ENCODE measurements around the gene PTPRD.
"Not testable (repeated sequence)": the region's sequence is repeated elsewhere in the genome, so short reads cannot be mapped to it uniquely, and the experiment has no call there.

PTPRD gene

GRCh38 chr9:9426454-9426853 is 1186.3 kb downstream of the PTPRD start:
- DNase-seq: not testable (repeated sequence)

DNA sequence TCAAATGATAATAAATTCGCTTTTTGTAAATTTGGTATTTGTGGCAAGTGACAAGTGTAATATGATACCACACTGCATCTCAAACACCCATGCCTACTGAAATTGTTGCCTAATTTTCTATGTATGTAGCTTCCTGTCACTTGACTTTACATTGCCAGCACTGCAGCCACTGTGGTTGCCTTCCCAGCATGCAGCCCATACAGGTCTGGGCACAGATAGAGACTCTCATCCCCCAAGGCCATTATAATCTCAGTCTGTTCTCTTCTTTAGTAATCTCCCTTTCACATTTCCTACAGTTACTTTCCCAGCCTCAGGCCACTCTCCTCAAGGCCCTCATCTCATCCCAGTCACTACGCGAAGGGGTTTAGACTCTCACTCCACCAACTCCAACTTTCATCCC is 1200.6 kb downstream of the PTPRD start:
- DNase-seq: no peak

- no peak for DNase-seq
These were observed 1202.1 kb downstream of the PTPRD start for GRCh38 chr9:9410736-9411135.

- no peak for DNase-seq
These were observed 1212.8 kb downstream of the PTPRD start for GRCh38 chr9:9399982-9400381.

DNA sequence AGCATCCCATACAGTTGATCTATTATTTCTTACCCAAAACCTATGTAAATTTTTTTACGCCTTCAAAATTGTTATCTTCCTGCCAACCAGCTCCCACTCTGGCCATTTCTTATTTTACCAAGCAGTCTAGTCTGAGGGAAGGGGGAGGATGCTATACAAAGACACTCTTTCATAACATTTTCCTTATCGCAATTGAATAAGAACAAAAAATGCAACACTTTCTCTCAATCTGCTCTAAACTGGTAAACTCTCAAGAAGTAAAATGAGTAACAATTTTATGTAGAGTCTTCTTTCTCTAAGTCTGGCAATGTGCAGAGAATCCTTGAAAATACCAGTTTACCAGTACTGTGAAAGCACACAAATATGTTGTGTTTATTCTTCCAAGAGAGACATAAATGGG is 1216.3 kb downstream of the PTPRD start:
- DNase-seq: no peak

DNA sequence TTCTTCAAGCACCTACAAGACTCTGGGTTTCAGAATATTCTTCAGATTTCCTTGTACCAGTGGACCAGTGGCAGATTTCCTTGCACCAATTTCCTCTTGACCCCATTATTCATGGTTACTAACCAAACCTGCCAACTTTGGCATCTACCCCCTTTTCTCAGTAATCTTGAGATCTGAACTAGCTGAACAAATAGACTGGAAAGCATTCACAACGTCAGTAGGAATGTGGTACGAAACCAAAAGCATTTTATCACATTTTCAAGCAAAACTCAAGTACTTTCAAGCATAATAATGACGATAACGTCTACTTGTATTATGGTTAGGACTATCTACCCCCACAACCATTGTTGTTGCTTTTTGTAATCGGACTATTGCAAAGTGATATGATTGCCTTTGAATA is 1217.3 kb downstream of the PTPRD start:
- no peak for DNase-seq

- DNase-seq: no peak
These were observed 1220.0 kb downstream of the PTPRD start for GRCh38 chr9:9392755-9393154.

GRCh38 chr9:9389904-9390303 is 1222.9 kb downstream of the PTPRD start:
- no peak for DNase-seq

- no peak for DNase-seq
These were observed 1225.2 kb downstream of the PTPRD start for GRCh38 chr9:9387511-9388115.

DNA sequence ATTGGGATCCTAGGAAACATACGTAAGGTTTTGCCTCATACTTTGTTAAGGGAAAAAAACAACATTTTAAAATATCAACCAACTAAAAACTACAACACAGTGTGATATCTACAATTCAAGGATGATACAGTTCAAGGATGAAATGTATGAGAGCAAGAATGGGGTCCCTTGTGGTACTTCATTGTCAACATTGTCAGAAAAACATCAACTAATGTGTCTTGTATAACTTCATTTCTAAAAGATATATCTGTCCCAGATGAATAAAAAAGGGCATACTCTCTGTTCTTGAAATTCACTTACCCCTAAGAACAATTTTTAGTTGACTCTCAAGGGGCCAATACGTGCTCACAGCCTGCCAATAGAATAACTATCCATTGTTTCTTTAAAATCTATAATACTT is 1250.5 kb downstream of the PTPRD start:
- no peak for DNase-seq

GRCh38 chr9:9352877-9353481 is 1259.8 kb downstream of the PTPRD start:
- no peak for DNase-seq

DNA sequence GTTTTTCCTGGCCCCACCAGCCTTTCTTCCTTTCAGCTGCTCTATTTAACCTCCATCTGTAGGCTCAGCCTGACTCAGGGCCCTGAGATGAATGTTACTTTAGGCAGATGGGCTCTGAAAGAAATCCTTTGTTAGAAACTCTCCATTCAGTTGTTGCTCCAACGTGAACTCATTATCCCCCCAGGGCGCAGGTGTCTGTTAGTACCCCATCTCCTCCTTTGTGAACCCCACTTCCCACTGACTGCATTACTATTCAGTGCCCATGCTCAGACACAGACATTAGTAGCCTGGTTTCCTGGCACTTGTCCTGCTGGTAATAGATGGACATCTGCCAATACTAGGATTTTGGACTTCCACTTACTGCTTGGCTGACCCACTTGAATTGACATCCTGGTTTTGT is 1271.6 kb downstream of the PTPRD start:
- no peak for DNase-seq

- no peak for DNase-seq
These were observed 1275.7 kb downstream of the PTPRD start for GRCh38 chr9:9337129-9337528.

GRCh38 chr9:9326749-9327148 is 1286.1 kb downstream of the PTPRD start:
- no peak for DNase-seq

DNA sequence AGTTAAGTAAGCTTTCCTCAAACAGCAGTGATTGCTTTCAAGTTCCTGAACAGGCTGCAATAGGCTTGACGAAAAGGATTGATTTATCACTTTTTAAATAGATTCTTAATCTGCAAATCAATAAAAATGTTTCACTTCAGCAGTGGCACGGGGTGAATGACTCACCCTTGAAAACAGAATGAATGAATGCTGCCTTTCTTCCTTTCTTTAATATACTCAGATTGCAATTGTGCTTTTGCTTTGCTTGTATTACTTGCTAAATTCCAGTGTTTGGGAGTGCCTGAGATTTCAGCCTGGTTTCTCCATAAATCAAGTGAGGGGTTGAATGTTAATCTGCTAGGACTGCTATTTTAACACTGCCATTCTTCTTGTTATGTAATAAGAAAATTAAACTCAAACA is 1293.8 kb downstream of the PTPRD start:
- DNase-seq: no peak

DNA sequence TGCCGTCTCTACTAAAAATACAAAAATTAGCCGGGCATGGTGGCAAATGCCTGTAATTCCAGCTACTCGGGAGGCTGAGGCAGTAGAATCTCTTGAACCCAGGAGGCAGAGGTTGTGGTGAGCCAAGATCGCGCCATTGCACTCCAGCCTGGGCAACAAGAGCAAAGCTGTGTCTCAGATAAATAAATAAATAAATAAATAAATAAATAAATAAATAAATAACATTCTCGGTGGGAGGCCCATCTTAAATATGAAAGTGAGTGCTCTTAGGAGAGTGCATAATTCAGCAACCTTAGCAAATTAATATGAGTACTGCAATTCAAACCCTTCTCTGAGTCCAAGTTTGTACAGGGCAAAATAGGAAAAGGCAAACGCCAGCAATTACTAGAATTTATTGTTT is 1302.1 kb downstream of the PTPRD start:
- DNase-seq: not testable (repeated sequence)

DNA sequence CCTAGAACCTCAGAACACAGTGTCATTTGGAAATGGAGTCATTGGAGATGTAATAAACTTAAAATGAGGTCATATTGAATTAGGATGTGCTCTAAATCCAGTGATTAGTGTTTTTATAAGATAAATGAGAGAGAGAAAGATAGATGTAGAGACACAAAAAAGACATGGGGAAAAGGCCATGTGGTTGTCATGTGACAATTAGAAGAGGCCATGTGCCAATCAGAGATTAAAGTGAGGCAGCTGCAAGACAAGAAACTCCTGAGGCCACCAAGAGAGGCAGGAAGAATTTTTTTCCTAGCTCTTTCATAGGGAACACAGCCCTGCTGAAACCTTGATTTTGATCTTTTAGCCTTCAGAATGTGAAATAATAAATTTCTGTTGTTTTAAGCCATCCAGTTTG is 1307.2 kb downstream of the PTPRD start:
- no peak for DNase-seq

DNA sequence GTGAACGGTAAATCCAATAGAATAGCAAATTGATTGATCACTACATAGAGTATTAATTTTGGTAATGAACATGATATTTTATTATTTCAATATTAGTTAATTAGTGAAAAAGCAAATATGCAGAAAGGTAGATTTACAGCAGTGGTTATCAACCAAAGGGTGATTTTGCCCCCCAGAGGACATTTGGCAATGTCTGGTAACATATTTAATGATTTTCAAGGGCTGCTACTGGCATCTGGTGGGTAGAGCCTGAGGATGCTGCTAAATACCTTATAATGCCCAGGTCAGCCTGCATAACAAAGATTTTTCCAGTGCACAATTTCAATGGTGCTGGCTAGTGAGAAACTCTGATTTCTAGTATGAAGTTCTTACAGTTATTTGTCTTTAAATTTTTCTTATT is 1313.7 kb downstream of the PTPRD start:
- DNase-seq: no peak

DNA sequence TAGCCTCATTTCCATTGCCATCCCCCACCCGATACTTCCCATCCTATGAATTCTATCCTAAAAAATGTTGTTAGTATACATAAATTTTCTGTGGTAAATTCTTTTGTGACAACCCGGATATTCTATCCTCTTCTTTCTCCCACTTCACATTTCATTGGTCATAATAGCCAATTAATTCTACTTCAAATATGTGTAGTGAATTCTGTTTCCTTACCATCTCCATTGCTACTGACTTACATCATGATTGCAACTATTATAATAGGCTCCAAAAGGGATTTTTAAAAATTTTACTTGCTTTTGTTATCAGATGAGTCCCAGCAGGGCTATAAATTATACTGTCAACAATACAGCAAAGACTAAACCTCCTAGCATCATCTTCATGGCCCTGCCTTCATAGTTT is 1326.8 kb downstream of the PTPRD start:
- DNase-seq: no peak

GRCh38 chr9:9284201-9284600 is 1328.6 kb downstream of the PTPRD start:
- no peak for DNase-seq

- DNase-seq: no peak
These were observed 1329.4 kb downstream of the PTPRD start for GRCh38 chr9:9283159-9283986.

DNA sequence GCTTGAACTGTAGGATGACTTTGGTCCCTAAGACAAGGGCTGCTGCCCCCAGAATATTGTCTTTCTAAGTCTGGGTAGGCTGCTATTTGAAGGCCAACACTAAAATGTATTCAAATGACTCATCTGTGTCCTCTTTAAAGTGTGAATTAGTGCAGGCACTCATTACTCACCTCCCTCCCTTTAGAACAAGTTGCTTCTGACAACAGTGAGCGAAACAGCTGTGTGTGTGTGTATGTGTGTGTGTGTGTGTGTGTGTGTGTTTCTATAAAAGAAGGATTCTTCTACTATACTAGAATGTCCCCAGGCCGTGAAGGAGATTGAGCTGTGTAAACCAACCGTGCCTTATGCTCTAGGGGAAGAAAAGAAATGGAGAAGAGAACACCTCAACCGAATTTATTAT is 1337.2 kb downstream of the PTPRD start:
- DNase-seq: no peak

DNA sequence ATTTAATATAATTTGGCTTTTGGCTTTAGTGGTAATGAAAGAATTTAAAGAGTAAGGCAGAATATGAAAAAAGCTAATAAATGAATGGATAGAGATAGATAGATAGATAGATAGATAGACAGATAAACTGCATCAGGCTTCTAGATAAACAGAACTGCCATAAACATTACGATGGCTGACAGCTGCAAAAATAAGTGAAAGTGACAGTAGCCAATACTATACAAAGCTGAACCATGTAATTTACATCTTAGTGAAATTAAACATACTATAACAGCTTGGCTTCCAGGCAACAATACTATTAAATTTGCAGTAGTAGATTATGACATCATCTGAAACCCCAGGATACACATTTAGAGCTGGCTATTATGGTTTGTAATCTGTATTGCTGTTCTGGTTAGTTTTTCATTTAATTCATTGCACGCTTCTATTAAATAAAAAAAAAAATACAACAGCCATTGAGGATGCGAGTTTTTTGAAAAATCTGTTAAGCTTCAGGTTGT is 1354.8 kb downstream of the PTPRD start:
- no peak for DNase-seq

GRCh38 chr9:9246726-9247125 is 1366.1 kb downstream of the PTPRD start:
- DNase-seq: no peak

All from activated CD4-positive, alpha-beta T cell treated with anti-CD3 and anti-CD28 coated beads, Interleukin-2, amount 50 U/mL, for 4 hours (primary cell).